ENCODE measurements around the gene TNK1. TPM values are rescaled to one million over a fixed set of nuclear protein-coding genes. Genes with fewer than 3 reads are reported as not detected.

Gene TNK1
- total RNA-seq, 2 experiments from 2014 or later: 0.25 to 0.86 TPM

GRCh38 chr17:7398612-7399011 lies 17.7 kb downstream of the TNK1 start:
- H3K4me3 Mint-ChIP-seq: no peak overlapping the region
- H3K27me3 Mint-ChIP-seq: no peaks in the 10 kb centered on the region
- H3K36me3 Mint-ChIP-seq (ENCODE audit: low read depth): peaks cover 12% of the 10 kb centered on the region
- H3K9me3 Mint-ChIP-seq: no peaks in the 10 kb centered on the region
- POLR2A ChIA-PET: interaction anchor here (0.8 to 2.6 kb wide), 7 partner anchors 8 to 87 kb away, joined by 3 to 10 read pairs (median 6); partner anchors contain the start of genes GPS2 and POLR2A
- peaks cover 21% of the 10 kb centered on the region for H3K4me1 Mint-ChIP-seq
- DNase-seq: no peak
- no peak overlapping the region for H3K27ac Mint-ChIP-seq
- CTCF ChIA-PET: interaction anchor here (1.6 kb wide), 1 partner anchor 28 kb away, joined by 4 read pairs; no protein-coding TSS in a partner anchor

GRCh38 chr17:7403043-7403726 lies 22.3 kb downstream of the TNK1 start:
- DNase-seq: peak; percentile 34
- H3K27ac Mint-ChIP-seq: peak overlapping the region; percentile 91
- H3K36me3 Mint-ChIP-seq (ENCODE audit: low read depth): peaks cover 7% of the 10 kb centered on the region
- peaks cover 13% of the 10 kb centered on the region for H3K27me3 Mint-ChIP-seq
- ChIA-PET POLR2A (interaction anchor here (0.6 to 3.0 kb wide), 22 partner anchors 9 to 454 kb away, joined by 3 to 24 read pairs (median 4); partner anchors contain the start of genes ACAP1, MPDU1, NAA38 and PLSCR3), CTCF (interaction anchor here (0.5 to 3.4 kb wide), 4 partner anchors 11 to 53 kb away, joined by 3 to 18 read pairs (median 3); partner anchors contain the start of genes TMEM102 and TMEM95)
- peak overlapping the region; percentile 95 for H3K4me3 Mint-ChIP-seq
- H3K4me1 Mint-ChIP-seq: peaks cover 23% of the 10 kb centered on the region
- H3K9me3 Mint-ChIP-seq: no peaks in the 10 kb centered on the region

GRCh38 chr17:7403727-7403976 lies 22.8 kb downstream of the TNK1 start:
- no peaks in the 10 kb centered on the region for H3K9me3 Mint-ChIP-seq
- peaks cover 13% of the 10 kb centered on the region for H3K27me3 Mint-ChIP-seq
- ChIA-PET CTCF (interaction anchor here (0.6 to 3.4 kb wide), 7 partner anchors 10 to 688 kb away, joined by 3 to 18 read pairs (median 4); partner anchors contain the start of gene TMEM102), POLR2A (interaction anchor here (0.6 to 3.0 kb wide), 20 partner anchors 9 to 454 kb away, joined by 3 to 24 read pairs (median 4); partner anchors contain the start of genes ACAP1, MPDU1, NAA38 and PLSCR3)
- peaks cover 7% of the 10 kb centered on the region for H3K36me3 Mint-ChIP-seq (ENCODE audit: low read depth)
- H3K27ac Mint-ChIP-seq: peak overlapping the region; percentile 91
- no peak for DNase-seq
- peaks cover 24% of the 10 kb centered on the region for H3K4me1 Mint-ChIP-seq
- peak overlapping the region; percentile 95 for H3K4me3 Mint-ChIP-seq

GRCh38 chr17:7403977-7404736 lies 23.3 kb downstream of the TNK1 start, which contains the start of gene TMEM256:
TMEM256 (minus strand) TSS chr17:7404097; CDS start chr17:7404084, 13 bp downstream.
- CTCF ChIA-PET: interaction anchor here (0.6 to 3.4 kb wide), 7 partner anchors 10 to 687 kb away, joined by 3 to 18 read pairs (median 4); partner anchors contain the start of gene TMEM102
- POLR2A ChIA-PET: interaction anchor here (0.8 to 3.0 kb wide), 17 partner anchors 10 to 453 kb away, joined by 3 to 24 read pairs (median 6); partner anchors contain the start of genes ACAP1, MPDU1, NAA38 and PLSCR3
- Mint-ChIP-seq H3K4me1 (peaks cover 27% of the 10 kb centered on the region), H3K36me3 (ENCODE audit: low read depth) (peaks cover 7% of the 10 kb centered on the region), H3K9me3 (no peaks in the 10 kb centered on the region), H3K27ac (peak within 1 kb of the TSS; percentile 91), H3K27me3 (peaks cover 15% of the 10 kb centered on the region), H3K4me3 (peak within 1 kb of the TSS; percentile 95)
- peak; percentile 98 for DNase-seq

- DNase-seq: no peak
- CTCF ChIA-PET: interaction anchor here (0.8 to 3.4 kb wide), 4 partner anchors 16 to 184 kb away, joined by 3 to 18 read pairs (median 5); partner anchors contain the start of gene TMEM102
- POLR2A ChIA-PET: interaction anchor here (0.8 to 3.0 kb wide), 14 partner anchors 9 to 282 kb away, joined by 3 to 24 read pairs (median 6); partner anchors contain the start of genes ACAP1, MPDU1, PLSCR3 and POLR2A
- Mint-ChIP-seq H3K9me3 (no peaks in the 10 kb centered on the region), H3K27me3 (peaks cover 19% of the 10 kb centered on the region), H3K27ac (peak overlapping the region; percentile 91), H3K4me3 (peak overlapping the region; percentile 95), H3K36me3 (ENCODE audit: low read depth) (peaks cover 4% of the 10 kb centered on the region), H3K4me1 (peaks cover 25% of the 10 kb centered on the region)
These were observed 24.0 kb downstream of the TNK1 start for GRCh38 chr17:7404737-7405349.

- no peak overlapping the region for H3K27ac Mint-ChIP-seq
- peak overlapping the region; percentile 75 for H3K4me3 Mint-ChIP-seq
- peaks cover 19% of the 10 kb centered on the region for H3K27me3 Mint-ChIP-seq
- no peaks in the 10 kb centered on the region for H3K9me3 Mint-ChIP-seq
- peaks cover 4% of the 10 kb centered on the region for H3K36me3 Mint-ChIP-seq (ENCODE audit: low read depth)
- no peak for DNase-seq
- POLR2A ChIA-PET: interaction anchor here (1.3 to 2.9 kb wide), 3 partner anchors 69 to 178 kb away, joined by 3 to 10 read pairs (median 6); partner anchors contain the start of genes ACAP1, MPDU1 and POLR2A
- CTCF ChIA-PET: no interaction called here
- peaks cover 24% of the 10 kb centered on the region for H3K4me1 Mint-ChIP-seq
These were observed 24.7 kb downstream of the TNK1 start for GRCh38 chr17:7405350-7406234.

GRCh38 chr17:7406235-7406825 lies 25.4 kb downstream of the TNK1 start:
- POLR2A ChIA-PET: no interaction called here
- H3K4me1 Mint-ChIP-seq: peaks cover 24% of the 10 kb centered on the region
- peaks cover 19% of the 10 kb centered on the region for H3K27me3 Mint-ChIP-seq
- no peak for DNase-seq
- peaks cover 4% of the 10 kb centered on the region for H3K36me3 Mint-ChIP-seq (ENCODE audit: low read depth)
- no peaks in the 10 kb centered on the region for H3K9me3 Mint-ChIP-seq
- no peak overlapping the region for H3K27ac Mint-ChIP-seq
- CTCF ChIA-PET: interaction anchor here (1.7 kb wide), 1 partner anchor 30 kb away, joined by 4 read pairs; no protein-coding TSS in a partner anchor
- H3K4me3 Mint-ChIP-seq: peak overlapping the region; percentile 46

- no peak overlapping the region for H3K4me3 Mint-ChIP-seq
- no peaks in the 10 kb centered on the region for H3K9me3 Mint-ChIP-seq
- no peak for DNase-seq
- H3K4me1 Mint-ChIP-seq: peaks cover 21% of the 10 kb centered on the region
- H3K27ac Mint-ChIP-seq: no peak overlapping the region
- ChIA-PET CTCF (interaction anchor here (1.7 kb wide), 1 partner anchor 30 kb away, joined by 4 read pairs; no protein-coding TSS in a partner anchor), POLR2A (no interaction called here)
- peaks cover 19% of the 10 kb centered on the region for H3K27me3 Mint-ChIP-seq
- no peaks in the 10 kb centered on the region for H3K36me3 Mint-ChIP-seq (ENCODE audit: low read depth)
These were observed 26.2 kb downstream of the TNK1 start for GRCh38 chr17:7407082-7407481.

GRCh38 chr17:7407485-7408251 lies 26.8 kb downstream of the TNK1 start, which contains the start of gene NLGN2:
NLGN2 (plus strand) TSS chr17:7407845; CDS start chr17:7408256, 411 bp downstream.
- Mint-ChIP-seq H3K27me3 (peaks cover 19% of the 10 kb centered on the region), H3K9me3 (no peaks in the 10 kb centered on the region), H3K4me3 (no peak within 1 kb of the TSS), H3K36me3 (ENCODE audit: low read depth) (no peaks in the 10 kb centered on the region), H3K27ac (no peak within 1 kb of the TSS), H3K4me1 (peaks cover 21% of the 10 kb centered on the region)
- no peak for DNase-seq
- POLR2A ChIA-PET: no interaction called here
- CTCF ChIA-PET: interaction anchor here (1.7 kb wide), 1 partner anchor 29 kb away, joined by 4 read pairs; no protein-coding TSS in a partner anchor

- Mint-ChIP-seq H3K4me3 (no peak overlapping the region), H3K27ac (no peak overlapping the region), H3K27me3 (peaks cover 19% of the 10 kb centered on the region), H3K4me1 (peaks cover 15% of the 10 kb centered on the region), H3K9me3 (no peaks in the 10 kb centered on the region), H3K36me3 (ENCODE audit: low read depth) (no peaks in the 10 kb centered on the region)
- POLR2A ChIA-PET: no interaction called here
- DNase-seq: peak; percentile 38
- CTCF ChIA-PET: interaction anchor here (0.6 to 1.7 kb wide), 2 partner anchors 26 to 28 kb away, joined by 4 read pairs; no protein-coding TSS in a partner anchor
These were observed 27.4 kb downstream of the TNK1 start for GRCh38 chr17:7408252-7408727.
